ACC112 (cell line): ENCODE results near the gene UBE2L3.
"Not testable (repeated sequence)": the region's sequence is repeated elsewhere in the genome, so short reads cannot be mapped to it uniquely, and the experiment has no call there.

ENCODE experiments used
- H2AFZ ChIP-seq: fragments of 200-600 bp; sonication (generic); one replicate; pipeline ENCODE4 v1.6.0; 2017; ENCODE audit warnings: antibody characterized with exemption, low read length; ENCODE audit not compliant: unreplicated experiment
- H3K27ac ChIP-seq: fragments of 200-600 bp; sonication (generic); 2 replicates; pipeline ENCODE4 v1.5.1; 2014; ENCODE audit warnings: low read depth, mild to moderate bottlenecking, antibody characterized with exemption, low read length, moderate library complexity
- H3K27me3 ChIP-seq: fragments of 200-600 bp; sonication (generic); 2 replicates; pipeline ENCODE4 v1.6.1; 2014; ENCODE audit warnings: mild to moderate bottlenecking, antibody characterized with exemption, low read length, moderate library complexity, mixed read lengths; ENCODE audit not compliant: insufficient read depth
- H3K36me3 ChIP-seq: fragments of 200-600 bp; sonication (generic); 2 replicates; pipeline ENCODE4 v1.6.1; 2016; ENCODE audit warnings: mild to moderate bottlenecking, antibody characterized with exemption, low read length, moderate library complexity, mixed read lengths; ENCODE audit not compliant: insufficient read depth
- H3K4me1 ChIP-seq: fragments of 200-600 bp; sonication (generic); one replicate; pipeline ENCODE4 v1.6.1; 2016; ENCODE audit warnings: low read length, mixed read lengths; ENCODE audit not compliant: insufficient read depth, unreplicated experiment, control insufficient read depth
- H3K4me3 ChIP-seq: fragments of 200-600 bp; sonication (generic); 2 replicates; pipeline ENCODE4 v1.5.1; 2014; ENCODE audit warnings: mild to moderate bottlenecking, low read depth, low read length
- H3K79me2 ChIP-seq: fragments of 200-600 bp; sonication (generic); one replicate; pipeline ENCODE4 v1.6.0; 2016; ENCODE audit warnings: low read length; ENCODE audit not compliant: control insufficient read depth, unreplicated experiment, insufficient read depth

UBE2L3 gene

DNA sequence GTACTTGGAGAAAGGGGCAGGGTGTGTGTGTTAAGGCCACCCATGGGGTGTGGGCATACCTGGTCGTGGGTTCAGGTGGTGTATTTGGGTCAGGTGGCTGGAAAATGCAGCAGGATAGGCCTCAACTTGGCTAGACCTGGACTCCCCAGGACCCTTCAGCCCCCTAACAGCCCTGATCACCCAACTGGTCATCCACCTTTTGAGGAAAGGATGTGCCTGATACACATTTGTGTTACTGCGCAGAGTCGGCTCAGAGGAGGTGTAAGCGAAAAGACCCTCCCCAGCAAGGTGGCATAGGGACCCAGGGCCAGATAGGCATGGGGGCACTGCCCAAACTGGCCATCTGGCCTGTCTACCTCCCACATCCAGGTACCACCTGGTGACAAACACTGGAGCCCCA lies 16.2 kb upstream of the UBE2L3 start, which contains the start of gene RIMBP3C:
Gene RIMBP3C, minus strand, starts transcription at position 101 of the 400 bp plus-strand sequence. CDS start 485 bp downstream, outside the sequence.
- H3K4me1 ChIP-seq, H3K27ac ChIP-seq, H3K27me3 ChIP-seq, H3K4me3 ChIP-seq, H2AFZ ChIP-seq, H3K36me3 ChIP-seq, H3K79me2 ChIP-seq: not testable (repeated sequence)

DNA sequence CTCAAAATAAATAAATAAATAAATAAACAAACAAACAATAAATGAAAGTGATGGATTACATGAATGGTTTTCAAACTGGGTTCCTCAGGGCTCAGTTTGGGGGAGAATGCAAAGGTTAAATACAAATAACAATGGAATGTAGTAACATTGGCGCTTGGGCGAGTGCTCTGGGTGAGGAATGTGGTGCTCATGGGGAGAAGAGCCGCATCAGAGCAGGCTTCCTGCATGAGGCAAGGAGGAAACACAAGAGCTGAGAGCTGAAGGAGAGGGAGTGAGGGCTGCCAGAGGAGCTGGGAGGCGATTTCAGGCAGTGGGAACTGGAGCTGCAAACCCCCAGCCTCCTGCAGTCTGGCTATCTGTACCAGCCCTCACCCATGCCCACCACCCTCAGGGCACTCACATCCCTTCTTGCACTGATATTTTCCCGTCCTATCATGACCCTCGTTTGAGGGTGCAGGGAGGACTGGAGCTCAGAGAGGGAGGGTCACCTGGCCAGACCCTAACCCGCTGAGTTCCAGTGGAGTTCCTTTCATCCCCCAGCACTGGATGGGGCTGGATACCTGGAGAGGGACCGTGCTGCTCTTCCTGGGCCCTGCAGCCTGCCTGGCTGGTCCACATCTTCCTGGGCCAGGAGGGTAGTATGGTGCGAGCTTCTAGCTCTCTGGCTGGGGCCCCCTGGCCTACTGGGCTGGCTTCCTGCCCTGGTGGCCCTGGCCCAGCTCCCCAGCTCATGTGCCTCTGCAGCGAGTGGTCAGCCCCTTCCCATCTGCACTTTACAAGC lies 8.0 kb upstream of the UBE2L3 start:
- H3K36me3 ChIP-seq, H2AFZ ChIP-seq, H3K27ac ChIP-seq, H3K27me3 ChIP-seq, H3K4me1 ChIP-seq, H3K79me2 ChIP-seq, H3K4me3 ChIP-seq: not testable (repeated sequence)

DNA sequence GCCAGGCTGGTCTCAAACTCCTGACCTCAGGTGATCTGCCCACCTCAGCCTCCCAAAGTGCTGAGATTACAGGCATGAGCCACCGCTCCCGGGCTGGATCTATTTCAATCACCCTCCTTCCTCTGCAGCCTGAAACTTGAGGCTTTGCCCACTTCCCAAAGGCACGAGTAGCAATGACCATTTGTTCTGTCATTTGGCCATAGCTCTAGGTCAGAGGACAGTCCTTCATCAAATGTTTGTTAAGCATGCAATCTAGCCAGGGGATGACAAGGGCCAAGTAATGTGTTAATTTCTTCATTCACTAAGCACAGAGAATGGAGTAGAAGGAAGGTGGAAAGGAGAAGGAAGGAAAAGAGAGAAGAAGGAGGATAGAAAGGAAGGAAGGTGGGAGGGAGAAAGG lies 6.9 kb upstream of the UBE2L3 start:
- not testable (repeated sequence) for H2AFZ ChIP-seq, H3K4me1 ChIP-seq, H3K27me3 ChIP-seq, H3K79me2 ChIP-seq, H3K4me3 ChIP-seq, H3K36me3 ChIP-seq, H3K27ac ChIP-seq

DNA sequence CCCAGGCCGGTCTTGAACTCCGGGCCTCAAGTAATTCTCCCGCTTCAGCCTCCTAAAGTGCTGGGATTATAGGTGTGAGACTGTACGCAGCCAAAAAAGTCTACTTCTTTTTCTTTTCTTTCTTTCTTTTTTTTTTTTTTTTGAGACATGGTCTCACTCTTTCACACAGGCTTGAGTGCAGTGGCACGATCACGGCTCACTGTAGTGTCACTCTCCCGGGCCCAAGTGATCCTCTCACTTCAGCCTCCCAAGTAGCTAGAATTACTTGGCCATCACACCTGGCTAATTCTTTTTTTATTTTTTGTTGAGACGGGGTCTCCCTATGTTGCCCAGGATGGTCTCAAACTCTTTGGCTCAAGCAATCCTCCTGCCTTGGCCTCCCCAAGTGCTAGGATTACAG lies 3.6 kb upstream of the UBE2L3 start:
- Histone ChIP-seq H3K4me1 (no peaks in the 10 kb centered on the region), H2AFZ (no peak overlapping the region), H3K4me3 (no peak overlapping the region), H3K27ac (no peak overlapping the region), H3K79me2 (peaks cover 13% of the 10 kb centered on the region), H3K36me3 (no peaks in the 10 kb centered on the region), H3K27me3 (no peaks in the 10 kb centered on the region)

DNA sequence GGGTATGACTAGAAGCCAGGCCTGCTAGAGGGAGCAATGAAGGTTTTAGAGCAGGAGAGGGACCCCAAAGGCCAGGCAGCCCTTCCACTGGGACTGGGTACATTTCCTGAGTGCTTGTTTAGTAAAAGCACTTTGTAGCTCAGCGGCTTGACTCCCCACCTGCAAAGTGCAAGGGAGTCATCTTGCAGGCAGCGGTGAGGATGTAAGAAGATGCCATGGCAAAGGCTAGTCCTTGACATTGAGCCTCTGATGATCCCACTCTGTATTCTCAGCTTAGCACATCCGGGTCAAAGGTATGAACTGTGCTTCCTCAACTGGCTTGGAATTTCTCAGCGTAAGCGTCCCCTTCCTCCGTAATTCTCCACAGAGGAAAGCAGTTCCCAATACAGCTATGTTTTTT lies 3.1 kb upstream of the UBE2L3 start:
- peaks cover 2% of the 10 kb centered on the region for H3K4me1 ChIP-seq
- H3K79me2 ChIP-seq, result peaks cover 18% of the 10 kb centered on the region
- no peak overlapping the region for H2AFZ ChIP-seq
- no peak overlapping the region for H3K4me3 ChIP-seq
- H3K36me3 ChIP-seq, result no peaks in the 10 kb centered on the region
- H3K27me3 ChIP-seq, result no peaks in the 10 kb centered on the region
- H3K27ac ChIP-seq, result no peak overlapping the region

DNA sequence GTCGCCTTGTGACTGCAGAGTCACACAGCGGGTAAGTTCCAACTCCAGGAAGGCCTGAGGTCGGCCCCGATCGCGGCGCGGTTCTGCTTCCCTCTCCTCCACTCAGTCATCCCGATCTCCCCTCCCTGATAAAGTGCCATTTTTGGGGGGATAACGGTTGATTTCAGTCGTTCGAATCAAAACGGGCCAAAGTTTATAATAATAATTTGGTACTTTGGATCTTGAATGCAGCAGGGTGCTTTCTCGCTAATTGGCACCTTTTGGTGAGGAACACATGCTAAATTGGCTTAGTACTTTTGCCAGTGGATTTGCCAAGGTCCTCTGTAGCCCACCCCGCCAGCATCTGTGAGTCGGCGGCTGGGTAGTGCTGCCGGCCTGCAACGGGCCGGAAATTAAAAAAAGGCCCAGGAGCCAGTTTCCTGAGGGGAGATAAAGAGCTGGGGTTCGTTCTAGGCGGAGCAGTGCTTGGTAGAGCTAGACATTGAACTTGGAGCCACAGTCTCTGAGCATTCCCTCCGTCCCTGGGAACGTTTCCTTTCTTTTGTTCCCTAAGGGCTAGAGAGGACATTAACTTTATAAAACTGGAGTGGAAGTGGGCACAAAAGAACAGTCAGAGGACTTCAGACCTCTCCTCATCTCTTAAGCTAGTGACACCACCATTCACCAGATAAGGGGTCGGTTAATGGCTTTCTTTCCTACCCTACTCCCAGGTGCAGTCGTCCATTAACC lies 997 bp downstream of the UBE2L3 start:
- H3K27ac ChIP-seq, result peak overlapping the region; percentile 83
- peaks cover 21% of the 10 kb centered on the region for H3K4me1 ChIP-seq

DNA sequence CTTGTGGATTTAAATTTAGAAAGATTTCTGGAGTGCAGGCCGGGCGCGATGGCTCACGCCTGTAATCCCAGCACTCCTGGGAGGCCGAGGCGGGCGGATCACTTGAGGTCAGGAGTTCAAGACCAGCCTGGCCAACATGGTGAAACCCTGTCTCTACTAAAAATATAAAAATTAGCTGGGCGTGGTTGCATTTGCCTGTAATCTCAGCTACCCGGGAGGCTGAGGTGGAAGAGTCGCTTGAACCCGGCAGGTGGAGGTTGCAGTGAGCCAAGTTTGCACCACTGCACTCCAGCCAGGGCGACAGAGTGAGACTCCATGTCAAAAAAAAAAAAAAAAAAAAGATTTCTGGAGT lies 1.5 kb downstream of the UBE2L3 start:
- Histone ChIP-seq H3K27ac (peak overlapping the region; percentile 83), H3K79me2 (peaks cover 64% of the 10 kb centered on the region), H3K4me3 (peak overlapping the region; percentile 95), H3K4me1 (peaks cover 25% of the 10 kb centered on the region)
- not testable (repeated sequence) for H2AFZ ChIP-seq, H3K27me3 ChIP-seq, H3K36me3 ChIP-seq

More for the DNA sequence above, 997 bp downstream of the UBE2L3 start:
- H2AFZ ChIP-seq, result no peak overlapping the region
- peaks cover 58% of the 10 kb centered on the region for H3K79me2 ChIP-seq
- H3K36me3 ChIP-seq, result no peaks in the 10 kb centered on the region
- no peaks in the 10 kb centered on the region for H3K27me3 ChIP-seq
- peak overlapping the region; percentile 95 for H3K4me3 ChIP-seq

DNA sequence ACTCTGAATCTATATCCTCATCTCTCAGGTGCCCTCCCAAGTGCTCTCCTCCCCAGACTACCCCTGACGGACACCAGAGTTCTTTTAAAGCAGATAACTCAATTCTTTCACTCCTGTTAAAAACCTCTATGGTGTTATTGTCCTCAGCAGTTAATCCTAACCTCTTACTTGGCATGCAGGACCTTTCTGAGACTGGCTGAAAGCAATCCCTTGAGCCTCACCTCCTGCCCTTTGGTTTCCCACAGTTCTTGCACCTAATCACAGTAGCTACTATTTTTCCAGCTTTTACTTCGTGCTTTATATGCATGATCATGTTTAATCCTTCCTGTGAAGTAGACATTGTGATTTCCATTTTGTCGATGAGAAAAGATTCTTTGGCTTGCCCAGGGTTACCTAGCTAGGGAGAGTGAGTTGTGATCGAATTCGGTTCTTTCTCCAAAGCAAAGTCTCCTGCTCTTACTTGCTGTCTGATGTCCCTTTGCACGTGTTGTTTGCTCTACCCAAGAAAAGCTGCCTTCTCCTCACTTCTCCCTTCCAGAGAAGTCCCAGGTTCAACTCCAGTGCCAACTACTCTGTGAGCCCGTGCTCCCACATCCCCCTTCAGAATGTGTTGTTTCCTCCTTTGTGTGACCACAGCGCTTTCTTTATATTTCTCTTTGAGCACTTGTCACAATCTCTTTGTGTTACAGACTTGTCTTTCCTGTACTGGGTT lies 2.1 kb downstream of the UBE2L3 start:
- H3K27me3 ChIP-seq, result no peaks in the 10 kb centered on the region
- H3K36me3 ChIP-seq, result no peaks in the 10 kb centered on the region
- H3K27ac ChIP-seq, result no peak overlapping the region
- peaks cover 69% of the 10 kb centered on the region for H3K79me2 ChIP-seq
- peak overlapping the region; percentile 95 for H3K4me3 ChIP-seq
- H3K4me1 ChIP-seq, result peaks cover 30% of the 10 kb centered on the region
- H2AFZ ChIP-seq, result no peak overlapping the region

DNA sequence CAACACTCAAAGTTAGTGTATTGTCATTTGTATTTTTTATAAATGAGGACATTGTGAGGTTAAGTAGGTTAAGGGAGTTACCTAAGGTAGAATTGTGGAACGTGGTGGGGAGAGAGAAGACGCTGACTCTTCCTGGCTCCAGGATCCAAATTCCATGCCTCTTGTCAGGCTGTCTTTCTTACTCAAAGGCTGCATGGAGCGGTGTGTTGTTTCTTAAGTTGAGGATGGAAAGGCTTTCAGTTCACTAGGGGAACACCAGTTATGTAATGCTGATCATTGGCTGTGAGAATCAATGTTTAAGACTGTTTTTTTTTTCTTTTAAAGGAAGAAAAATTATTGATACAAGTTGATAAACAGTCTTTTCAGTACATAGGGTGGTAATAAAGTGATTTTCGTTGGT lies 2.9 kb downstream of the UBE2L3 start:
- Histone ChIP-seq H2AFZ (no peak overlapping the region), H3K27ac (no peak overlapping the region), H3K4me3 (peak overlapping the region; percentile 47), H3K36me3 (no peaks in the 10 kb centered on the region), H3K79me2 (peaks cover 75% of the 10 kb centered on the region), H3K27me3 (no peaks in the 10 kb centered on the region), H3K4me1 (peaks cover 30% of the 10 kb centered on the region)

DNA sequence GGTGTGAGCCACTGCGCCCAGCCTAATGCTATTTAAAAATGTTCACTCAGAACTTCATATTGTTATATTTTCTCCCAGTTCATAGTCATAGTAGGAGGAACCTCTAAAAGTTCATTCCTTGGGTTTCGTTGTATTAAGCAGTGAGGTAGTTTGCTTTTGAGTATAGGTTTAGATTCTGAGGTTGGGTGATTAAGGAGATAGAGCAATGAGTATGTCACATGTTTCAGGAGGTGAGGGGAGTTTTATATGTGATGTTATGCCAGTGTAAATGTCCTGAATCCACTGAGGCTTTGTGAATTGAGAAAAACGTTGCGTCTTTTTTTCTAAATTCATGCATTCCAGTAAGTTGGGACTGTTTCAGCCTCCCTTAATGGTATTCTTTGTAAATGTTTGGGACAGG lies 4.2 kb downstream of the UBE2L3 start:
- Histone ChIP-seq H3K27ac (no peak overlapping the region), H3K27me3 (no peaks in the 10 kb centered on the region), H3K36me3 (no peaks in the 10 kb centered on the region), H2AFZ (no peak overlapping the region), H3K4me3 (no peak overlapping the region), H3K4me1 (peaks cover 30% of the 10 kb centered on the region), H3K79me2 (peaks cover 84% of the 10 kb centered on the region)
